Sciatic nerve (tissue), 2 donors: ENCODE results near the gene MAPK11. TPM values are rescaled to one million over a fixed set of nuclear protein-coding genes. Genes with fewer than 3 reads are reported as not detected.

Experiments
- ATAC-seq: fragments of 200-7000 bp; cut with Tn5 transposase; one replicate; pipeline ENCODE4 v1.9.1; 2020; ENCODE audit warnings: mild to moderate bottlenecking, moderate library complexity
- DNase-seq: peaks from one replicate; pipeline ENCODE4 v3.0.0-alpha.2; 2020; ENCODE audit warnings: low spot score
- intact Hi-C: fragments of 100-400 bp; cut with DNase I; formaldehyde crosslinking; loops from one replicate; pipeline ENCODE4 v1.14.2; 2022
- total RNA-seq: library from RNA; stranded (reverse); fragmentation: NEBNext Ultra II Directional; extraction: Animal tissue kit (Norgen Biotek cat#: 25700); gene quantifications from one replicate; pipeline ENCODE4 v1.2.1, GENCODE V29; 2021
- donor health status: DM: no; HTN: no; CAD: no.
- donor health status: DM: no; HTN: no; CAD: no.

The MAPK11 gene
- total RNA-seq, 1 donor from 2014 or later = 20.4 TPM

DNA sequence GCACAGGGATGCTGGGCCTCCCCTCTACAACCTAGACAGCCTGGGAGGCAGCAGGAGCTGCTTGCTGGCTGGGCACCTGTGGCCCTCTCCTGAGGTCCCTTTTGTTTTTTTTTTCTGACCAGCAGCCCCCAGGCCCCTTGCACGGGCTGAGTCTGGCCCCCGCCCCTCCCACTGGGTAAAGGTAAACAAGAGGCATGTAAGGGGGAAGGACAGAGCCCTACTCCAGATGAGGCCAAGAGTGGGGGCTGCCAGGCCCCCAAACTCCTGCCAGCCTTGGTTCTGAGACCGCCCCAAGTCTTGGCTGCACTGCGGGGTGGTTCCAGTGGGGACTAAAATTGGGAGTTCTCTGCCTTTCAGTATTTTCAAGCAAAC is 28.1 kb upstream of the MAPK11 start:
- DNase-seq (no peak), ATAC-seq (no peak)
- intact Hi-C loops = no loop called here

DNA sequence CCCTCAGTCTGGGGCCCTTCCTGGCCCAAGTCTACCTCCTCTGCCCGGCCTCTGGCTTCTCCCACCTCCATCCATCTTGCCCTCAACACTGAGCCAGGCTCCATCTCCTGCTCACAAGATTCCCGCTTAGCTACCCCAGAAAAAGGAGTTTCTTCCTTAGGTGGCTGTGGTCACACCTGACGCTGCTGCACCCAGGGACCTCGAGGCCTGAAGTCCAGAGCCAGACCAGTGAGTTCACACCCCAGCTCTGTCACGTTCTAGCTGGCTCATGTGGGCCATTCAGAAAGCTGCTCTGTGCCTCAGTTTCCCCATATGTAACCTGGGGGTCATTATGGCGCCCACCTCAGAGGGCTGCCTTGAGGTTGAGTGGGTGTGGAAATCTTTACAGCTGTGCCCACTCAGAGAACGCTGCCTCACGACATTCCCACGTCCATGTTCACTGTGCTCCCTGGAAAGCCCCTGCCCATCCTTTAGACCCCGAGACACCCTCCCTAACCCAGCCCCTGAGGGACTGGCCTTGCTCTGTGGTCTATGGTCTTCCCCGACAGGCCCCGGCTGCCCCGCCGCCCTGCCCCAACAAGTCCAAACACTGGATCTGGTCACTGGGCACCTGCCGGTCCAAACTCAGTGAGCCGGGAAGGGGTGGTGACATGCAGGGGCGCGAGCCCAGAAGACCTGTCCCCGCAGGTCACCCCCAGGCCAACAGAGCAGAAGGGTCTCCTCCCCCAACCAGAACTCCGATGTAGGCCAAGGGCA is 27.5 kb upstream of the MAPK11 start:
- ATAC-seq (no peak), DNase-seq (no peak)
- intact Hi-C loops = no loop called here

- ATAC-seq (no peak), DNase-seq (no peak)
- intact Hi-C loops = no loop called here
Measured at GRCh38 chr22:50296658-50297490, 26.7 kb upstream of the MAPK11 start.

- ATAC-seq = no peak
Measured at GRCh38 chr22:50294319-50294656, 24.1 kb upstream of the MAPK11 start.

GRCh38 chr22:50293441-50294318 is 23.5 kb upstream of the MAPK11 start:
- peak; percentile 59 for ATAC-seq
- no peak for DNase-seq
- intact Hi-C loops = no loop called here

More at GRCh38 chr22:50294319-50294656, 24.1 kb upstream of the MAPK11 start:
- intact Hi-C loops = no loop called here
- no peak for DNase-seq

DNA sequence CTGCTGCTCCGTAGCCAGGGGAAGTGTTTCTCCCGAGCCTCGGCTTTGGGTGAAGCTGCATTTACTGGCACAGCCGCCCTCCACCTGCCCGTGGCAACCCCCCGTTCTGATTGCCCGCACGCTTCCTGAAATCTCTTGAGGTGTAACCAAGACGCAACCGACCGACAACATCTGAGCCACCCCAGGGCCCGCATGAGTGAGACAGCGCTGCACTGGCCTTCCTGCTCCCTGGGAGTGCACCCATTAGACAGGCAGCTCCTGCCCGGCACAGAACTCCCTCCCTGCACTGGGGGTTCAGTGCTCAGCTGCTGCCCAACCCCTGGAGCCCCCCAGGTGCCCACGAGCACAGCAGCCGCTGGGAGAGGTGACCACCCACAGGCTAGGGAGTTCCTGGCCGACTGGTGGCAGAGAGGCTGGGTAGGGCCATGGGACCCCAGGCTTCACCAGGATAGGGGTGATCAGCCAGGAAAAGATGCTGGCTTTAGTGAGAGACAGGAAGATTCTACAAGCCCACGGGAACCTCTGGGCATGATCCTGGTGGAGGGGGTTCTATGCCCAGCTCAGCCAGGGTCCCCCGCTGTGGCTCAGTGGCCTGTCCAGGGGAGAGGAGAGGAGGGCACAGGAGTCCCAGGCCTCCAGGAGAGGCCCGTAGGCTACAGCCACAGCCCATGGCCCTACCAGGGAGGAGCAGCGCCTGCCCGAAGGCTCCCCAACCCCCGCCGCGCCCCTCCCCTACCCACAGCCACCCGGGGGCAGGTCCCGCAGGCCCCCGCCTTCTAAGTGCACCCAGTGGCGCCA is 22.7 kb upstream of the MAPK11 start:
- DNase-seq (no peak), ATAC-seq (no peak)
- intact Hi-C loops = no loop called here

- DNase-seq = no peak
- intact Hi-C loops = no loop called here
- ATAC-seq = no peak
Measured at GRCh38 chr22:50289942-50290630, 19.9 kb upstream of the MAPK11 start.

DNA sequence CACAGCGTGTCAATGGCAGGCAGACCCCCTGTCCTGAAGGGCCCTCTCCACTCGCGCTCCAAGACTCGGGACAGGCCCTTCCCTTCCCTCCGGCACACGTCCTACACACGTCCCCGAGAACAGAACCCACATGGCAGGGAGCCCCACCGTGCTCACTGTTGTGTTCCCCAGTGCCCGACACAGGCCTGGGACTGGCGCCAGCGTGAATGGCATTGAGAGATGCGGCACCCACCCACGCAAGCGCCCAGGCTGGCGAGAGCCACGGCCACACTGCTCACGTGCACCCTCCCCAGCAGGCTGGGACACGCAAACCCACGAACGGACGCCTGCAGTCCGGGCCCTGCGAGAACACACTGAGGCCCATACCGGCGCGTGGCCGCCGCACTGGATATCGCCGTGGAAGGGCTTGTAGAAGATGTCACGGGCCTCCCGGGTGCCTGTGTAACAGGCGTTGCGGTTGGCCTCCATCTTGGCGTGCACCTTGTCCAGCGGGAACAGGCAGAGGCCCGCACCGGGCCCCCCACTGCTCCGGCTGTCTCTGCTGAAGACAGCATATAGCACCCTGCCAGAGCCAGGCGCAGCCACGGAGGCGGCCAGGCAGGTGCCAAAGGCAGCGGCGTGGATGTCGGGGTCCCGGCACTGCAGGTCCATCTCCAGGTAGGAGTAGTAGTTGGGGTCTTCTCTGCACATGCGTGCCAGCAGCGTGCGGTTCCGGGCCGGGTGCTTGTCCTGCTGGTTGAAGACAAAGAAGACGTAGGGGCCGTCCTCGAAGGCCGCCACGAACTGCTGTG is 19.2 kb upstream of the MAPK11 start:
- DNase-seq (no peak), ATAC-seq (no peak)
- intact Hi-C loops = no loop called here

- intact Hi-C loops = no loop called here
- DNase-seq = no peak
- ATAC-seq = no peak
Measured at GRCh38 chr22:50287731-50288130, 17.6 kb upstream of the MAPK11 start.

DNA sequence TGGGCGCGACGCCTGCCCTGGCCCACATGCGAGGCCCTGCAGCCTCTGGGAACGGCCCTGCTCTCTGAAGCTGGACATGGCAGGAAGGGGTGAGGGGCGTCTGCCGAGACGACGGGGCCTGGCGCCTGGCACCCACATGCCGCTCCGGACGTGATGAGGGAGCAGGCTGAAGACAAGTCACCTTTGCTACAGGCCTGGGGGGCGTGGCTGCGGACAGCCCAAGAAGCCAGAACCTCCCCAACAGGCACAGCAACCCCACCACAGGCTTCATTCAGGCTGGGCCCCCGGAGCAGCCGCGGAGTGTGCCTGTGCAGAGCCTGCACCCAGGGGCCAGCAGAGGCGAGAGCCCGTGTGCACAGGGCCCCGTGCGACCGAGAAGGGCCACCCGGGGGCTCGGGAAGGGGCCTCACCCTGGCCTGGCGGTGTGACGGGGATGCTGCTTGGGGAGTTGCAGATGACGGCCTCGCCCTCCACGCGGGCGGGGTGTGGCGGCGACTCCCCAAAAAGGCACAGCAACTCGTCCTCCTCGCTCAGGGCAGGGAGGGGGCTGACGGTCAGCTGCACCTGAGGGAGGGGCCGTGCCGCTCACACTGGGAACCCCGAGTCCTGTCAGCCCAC is 16.6 kb upstream of the MAPK11 start:
- no peak for ATAC-seq
- intact Hi-C loops = no loop called here
- no peak for DNase-seq

- ATAC-seq = no peak
- DNase-seq = no peak
- intact Hi-C loops = no loop called here
Measured at GRCh38 chr22:50286275-50286674, 16.1 kb upstream of the MAPK11 start.

- DNase-seq (no peak), ATAC-seq (no peak)
- intact Hi-C loops = no loop called here
Measured at GRCh38 chr22:50285568-50286229, 15.5 kb upstream of the MAPK11 start.

DNA sequence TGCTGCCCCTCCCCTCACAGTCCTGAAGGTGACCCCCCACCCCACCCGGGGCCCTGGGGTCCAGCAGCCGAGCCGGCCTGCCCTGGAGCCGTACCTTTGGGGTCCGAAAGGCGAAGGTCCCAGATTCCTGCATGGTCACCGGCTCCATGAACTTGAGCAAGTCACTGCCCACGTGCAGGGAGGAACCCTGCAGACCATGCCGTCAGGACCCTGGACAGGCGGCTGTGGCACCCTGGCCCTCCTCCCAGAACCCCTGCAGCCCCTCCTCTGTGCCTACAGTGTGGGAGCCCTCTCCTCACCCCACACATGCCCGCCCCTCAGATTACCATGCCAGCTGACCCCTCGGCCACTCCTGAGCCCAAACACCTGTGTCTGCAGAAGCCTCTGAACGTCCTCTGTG is 14.3 kb upstream of the MAPK11 start:
- intact Hi-C loops = no loop called here
- DNase-seq = no peak
- ATAC-seq = no peak

DNA sequence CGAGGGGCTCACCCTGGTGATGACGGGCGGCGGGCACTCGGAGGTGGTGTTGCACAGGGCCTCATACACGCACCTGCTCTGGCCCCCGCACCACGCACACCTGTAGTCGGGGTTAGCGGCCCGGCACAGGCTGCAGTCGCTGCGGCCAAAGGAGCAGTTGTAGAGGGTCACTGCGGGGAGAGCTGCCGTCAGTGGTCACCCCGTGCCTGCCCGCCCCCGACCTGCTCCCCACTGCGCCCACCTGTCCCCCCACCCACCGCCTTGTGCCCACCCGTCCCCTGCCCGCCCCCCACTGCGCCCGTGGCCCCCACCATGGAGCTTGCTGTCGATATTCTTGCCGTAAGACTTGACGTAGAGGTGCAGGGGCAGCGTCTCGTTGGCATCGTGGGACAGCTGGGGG is 13.6 kb upstream of the MAPK11 start:
- ATAC-seq (no peak), DNase-seq (no peak)
- intact Hi-C loops = no loop called here

DNA sequence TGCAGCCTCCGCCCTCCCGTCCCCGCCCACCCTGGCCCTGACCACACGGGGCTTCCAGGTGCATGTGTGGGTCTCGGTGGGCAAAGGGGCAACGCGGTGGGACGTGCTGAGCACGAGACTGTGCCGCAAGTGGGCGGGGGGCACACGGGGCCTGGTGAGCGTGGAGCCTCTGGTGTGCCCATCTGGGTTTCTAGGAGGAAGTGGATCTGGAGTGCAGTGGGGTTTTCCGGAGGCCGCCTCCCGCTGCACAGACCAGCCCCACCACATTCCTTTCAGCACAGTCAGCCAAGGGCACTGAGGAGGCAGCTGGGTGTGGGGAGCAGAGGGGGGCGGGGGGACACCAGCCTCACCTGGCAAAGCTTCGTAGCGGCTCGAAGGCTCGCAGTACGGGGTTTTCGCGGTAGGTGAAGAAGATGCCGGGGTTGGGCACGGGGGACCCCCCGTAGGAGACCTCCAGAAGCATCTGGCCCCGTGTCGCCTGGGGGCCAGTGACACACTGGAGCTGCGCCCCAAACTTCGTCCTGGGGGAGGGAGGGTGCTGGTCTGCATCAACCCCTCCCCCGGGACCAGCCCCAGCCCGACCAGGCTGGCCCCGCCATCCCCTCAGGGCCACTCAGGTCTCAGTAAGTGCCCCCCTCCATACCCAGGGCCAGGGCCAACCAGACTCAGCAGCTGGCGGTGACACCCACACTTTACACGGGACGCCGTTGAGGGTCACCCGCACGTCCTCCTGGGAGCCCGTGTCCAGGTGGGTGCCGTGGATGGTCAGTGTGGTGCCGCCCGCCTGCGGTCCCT is 12.4 kb upstream of the MAPK11 start:
- intact Hi-C loops = no loop called here
- DNase-seq (no peak), ATAC-seq (no peak)

- ATAC-seq (no peak), DNase-seq (no peak)
- intact Hi-C loops = no loop called here
Measured at GRCh38 chr22:50281957-50282356, 11.8 kb upstream of the MAPK11 start.
